Measurements from ENCODE around the gene IMPA2. TPM values are rescaled to one million over a fixed set of nuclear protein-coding genes. Genes with fewer than 3 reads are reported as not detected.

Gene IMPA2
- total and polyA plus RNA-seq, 2 of the 8 experiments (the other 6 are each of a cell fraction or from before 2014, with no cell fraction given) = 102 to 140 TPM

DNA sequence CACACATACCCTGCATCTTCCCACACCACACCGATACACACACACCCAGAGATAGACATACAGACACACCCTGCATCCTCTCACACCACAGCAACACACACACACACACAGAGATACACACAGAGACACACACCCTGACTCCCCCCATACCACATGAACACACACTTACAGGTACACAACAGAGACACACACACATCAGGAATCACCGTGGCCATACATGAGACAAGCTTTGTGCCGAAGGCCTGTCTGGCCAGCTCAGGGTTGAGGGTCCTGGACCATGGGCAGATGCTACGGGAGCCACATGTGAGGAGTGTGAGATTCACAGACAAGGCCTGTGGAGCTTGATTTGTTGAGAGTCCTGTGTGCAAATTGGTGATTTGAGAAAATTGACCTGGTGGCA, 15.6 kb downstream of the IMPA2 start (continued):
- no peak for TF ChIP-seq EP300 (IDR thresholded peaks at IDR 0.05; ENCODE audit: borderline replicate concordance in 1 of 2, low read depth in 2 of 2, low read length in 2 of 2)
- TF ChIP-seq SUZ12 (IDR thresholded peaks at IDR 0.05; ENCODE audit: low read length) = no peak
- TF ChIP-seq SP2 (IDR thresholded peaks at IDR 0.05; ENCODE audit: low read length) = no peak
- no peak for TF ChIP-seq TEAD4 (IDR thresholded peaks at IDR 0.05; ENCODE audit: low read depth, low read length)
- TF ChIP-seq NANOG (IDR thresholded peaks at IDR 0.05; ENCODE audit: insufficient read depth, low read depth, low read length, poor library complexity, severe bottlenecking) = no peak

All from H1 (cell line).